Renal pelvis (tissue), 4 donors: ENCODE data around the gene TOMM20. TPM values are rescaled to one million over a fixed set of nuclear protein-coding genes. Genes with fewer than 3 reads are reported as not detected.

Source experiments
- DNase-seq: peaks from one replicate; pipeline ENCODE4 v3.0.0-alpha.2; 2013
- polyA plus RNA-seq, 3 donors: library from polyadenylated mRNA; unstranded; fragments of 120-200 nt; gene quantifications; one replicate each; pipeline ENCODE4 v1.2.1, GENCODE V29; 2013; ENCODE audit not compliant: insufficient read length in 3 of 3

Gene TOMM20
- polyA plus RNA-seq, 3 donors: 193 to 210 (median 200) TPM

DNA sequence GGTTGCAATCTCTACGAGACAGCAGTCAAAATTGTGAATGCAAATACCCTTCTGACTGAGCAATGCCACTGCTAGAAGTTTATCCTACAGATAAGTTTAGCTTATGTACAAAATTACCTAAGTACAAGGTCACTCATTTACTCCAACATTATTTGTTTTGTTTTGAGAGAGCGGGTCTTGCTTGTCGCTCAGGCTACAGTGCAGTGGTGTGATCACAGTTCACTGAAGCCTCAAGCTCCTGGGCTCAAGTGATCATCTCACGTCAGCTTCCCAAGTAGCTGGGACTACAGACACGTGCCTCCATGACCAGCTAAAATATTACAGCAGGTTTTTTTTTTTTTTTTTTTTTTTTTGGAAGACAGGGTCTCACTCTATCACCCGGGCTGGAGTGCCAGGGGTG, 17.0 kb upstream of the TOMM20 start:
- no peak for DNase-seq

DNA sequence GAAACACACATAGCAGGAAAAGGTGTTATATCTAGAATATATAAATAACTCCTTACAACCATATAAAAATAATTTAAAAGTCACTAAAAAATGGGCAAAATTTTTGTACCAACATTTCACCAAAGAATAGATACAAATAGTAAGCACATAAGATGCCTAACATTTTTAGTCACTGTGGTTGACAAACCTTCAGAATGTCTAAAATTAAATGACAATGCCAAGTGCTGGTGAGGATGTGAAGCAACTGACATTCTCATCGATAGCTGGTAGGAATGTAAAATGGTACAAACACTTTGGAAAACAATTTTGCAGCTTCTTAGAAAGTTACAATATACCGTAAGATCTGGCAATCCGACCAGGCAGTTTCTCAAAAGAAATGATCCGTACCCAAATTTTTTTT, 14.4 kb upstream of the TOMM20 start:
- no peak for DNase-seq

DNA sequence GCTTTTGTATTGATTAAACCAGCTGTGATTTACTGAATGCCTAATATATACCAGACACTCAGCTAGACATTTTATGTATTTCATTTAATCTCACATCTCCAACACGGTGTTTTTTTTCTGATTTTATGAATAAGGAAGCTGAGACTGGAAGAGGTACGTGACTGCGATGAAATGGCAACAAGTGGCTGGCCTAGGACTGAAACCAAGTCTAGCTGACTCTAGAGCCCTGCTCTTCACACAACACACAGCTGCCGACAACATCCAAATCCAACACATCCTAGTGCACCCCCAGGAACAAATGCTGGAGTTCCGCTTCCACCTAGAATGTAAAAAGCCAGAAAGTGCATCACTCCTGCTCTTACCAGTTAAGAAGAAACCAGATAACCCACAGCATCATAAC, 10.7 kb upstream of the TOMM20 start:
- no peak for DNase-seq

DNA sequence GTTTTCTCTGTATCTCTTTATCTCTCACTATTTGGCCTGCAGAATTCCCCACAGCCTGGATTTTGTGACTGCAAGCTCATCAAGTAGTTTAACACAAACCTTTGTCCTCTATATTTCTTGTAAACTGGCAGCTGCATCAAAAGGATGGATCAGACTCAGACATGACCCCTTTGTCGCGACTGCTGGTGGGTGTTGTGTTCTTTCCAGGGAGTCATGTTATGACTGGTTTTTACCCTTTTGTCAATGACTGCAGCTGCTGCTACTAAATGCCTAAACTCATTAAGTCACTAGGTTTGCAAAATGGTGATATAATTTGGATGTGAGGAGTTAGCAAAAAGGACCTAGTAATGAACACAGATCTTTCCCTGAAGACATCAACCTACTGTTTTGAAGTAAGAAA, 10.2 kb upstream of the TOMM20 start:
- no peak for DNase-seq

DNA sequence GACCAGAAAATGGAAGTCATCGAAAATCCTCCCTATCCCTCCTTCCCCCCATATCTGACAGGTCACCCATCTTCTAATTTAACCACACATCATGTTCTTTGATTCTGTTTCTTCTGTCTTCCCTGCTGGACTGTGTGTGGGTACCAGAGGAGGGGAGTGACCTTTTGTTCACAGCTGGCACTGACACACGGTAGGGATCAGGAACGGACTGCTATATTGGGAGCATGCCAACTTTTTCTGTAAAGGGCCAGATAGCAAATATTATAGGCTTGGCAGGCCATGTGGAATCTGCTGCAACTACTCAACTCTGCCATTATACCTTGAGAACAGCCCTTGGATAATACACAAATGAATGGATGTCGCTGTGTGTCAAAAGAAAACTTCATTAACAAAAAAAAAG, 7.5 kb upstream of the TOMM20 start:
- DNase-seq: no peak

DNA sequence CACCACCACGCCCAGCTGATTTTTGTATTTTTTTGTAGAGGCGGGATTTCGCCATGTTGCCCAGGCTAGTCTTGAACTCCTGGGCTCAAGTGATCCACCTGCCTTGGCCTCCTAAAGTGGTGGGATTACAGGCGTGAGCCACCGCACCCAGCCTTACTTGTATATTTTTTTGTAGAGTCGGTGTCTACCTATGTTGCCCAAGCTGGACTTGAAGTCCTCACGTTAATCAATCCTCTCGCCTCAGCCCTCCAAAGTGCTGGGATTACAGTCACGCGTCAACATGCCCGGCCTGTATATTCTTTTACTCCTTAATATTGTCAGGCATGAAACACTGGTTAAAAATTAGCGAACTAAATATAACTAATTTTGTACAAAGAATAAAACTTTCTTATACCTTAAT, 5.5 kb upstream of the TOMM20 start:
- DNase-seq: no peak

DNA sequence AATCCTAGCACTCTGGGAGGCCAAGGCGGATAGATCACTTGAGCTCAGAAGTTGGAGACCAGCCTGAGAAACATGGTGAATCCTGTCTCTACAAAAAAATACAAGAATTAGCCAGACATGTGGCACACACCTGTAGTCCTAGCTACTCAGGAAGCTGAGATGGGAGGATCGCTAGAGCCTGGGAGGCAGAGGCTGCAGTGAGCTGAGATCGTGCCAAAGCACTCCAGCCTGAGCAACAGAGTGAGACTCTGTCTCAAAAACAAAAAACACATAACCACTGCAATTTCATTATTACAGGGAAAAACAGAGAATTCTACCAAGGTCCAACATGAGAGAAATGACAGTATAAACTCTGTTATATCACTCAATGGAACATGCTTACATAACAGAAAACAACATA, 4.4 kb upstream of the TOMM20 start:
- DNase-seq: no peak

DNA sequence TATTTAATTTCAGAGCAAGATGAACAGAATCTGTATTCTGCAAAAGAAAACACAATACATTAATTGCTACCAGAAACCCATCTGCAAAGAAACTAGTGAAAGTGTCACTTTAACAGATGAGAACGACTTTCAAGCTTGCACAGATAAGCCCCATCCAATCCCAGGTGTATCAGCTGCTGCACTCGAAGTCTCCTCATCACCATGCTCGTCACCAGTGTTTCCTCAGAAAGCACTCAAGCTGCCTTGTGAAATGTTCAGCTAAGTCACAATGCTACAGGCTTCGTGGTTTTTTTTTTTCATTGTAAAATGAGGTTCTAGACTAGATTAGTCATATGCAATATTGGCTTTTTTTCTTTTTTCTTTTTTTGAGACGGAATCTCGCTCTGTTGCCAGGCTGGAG, 3.3 kb upstream of the TOMM20 start:
- DNase-seq: no peak

DNA sequence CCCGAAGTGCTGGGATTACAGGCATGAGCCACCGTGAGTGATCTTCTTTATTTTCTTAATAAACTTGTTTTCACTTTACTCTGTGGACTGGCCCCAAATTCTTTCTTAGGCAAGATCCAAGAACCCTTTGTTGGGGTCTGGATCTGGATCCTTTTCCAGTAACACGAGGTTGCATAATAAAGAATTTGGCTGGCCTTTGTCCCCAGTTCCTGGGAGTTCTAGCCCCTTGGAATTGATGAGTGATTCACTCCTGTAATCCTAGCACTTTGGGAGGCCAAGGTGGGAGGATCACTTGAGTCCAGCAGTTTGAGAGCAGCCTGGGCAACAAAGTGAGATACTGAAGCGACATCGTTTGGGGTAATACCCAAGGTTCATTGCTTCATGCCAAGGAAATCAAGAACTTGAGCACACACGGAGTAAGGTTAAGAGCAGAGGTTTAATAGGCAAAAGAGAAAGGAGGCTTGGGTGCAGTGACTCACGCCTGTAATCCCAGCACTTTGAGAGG, 2.2 kb upstream of the TOMM20 start:
- no peak for DNase-seq

DNA sequence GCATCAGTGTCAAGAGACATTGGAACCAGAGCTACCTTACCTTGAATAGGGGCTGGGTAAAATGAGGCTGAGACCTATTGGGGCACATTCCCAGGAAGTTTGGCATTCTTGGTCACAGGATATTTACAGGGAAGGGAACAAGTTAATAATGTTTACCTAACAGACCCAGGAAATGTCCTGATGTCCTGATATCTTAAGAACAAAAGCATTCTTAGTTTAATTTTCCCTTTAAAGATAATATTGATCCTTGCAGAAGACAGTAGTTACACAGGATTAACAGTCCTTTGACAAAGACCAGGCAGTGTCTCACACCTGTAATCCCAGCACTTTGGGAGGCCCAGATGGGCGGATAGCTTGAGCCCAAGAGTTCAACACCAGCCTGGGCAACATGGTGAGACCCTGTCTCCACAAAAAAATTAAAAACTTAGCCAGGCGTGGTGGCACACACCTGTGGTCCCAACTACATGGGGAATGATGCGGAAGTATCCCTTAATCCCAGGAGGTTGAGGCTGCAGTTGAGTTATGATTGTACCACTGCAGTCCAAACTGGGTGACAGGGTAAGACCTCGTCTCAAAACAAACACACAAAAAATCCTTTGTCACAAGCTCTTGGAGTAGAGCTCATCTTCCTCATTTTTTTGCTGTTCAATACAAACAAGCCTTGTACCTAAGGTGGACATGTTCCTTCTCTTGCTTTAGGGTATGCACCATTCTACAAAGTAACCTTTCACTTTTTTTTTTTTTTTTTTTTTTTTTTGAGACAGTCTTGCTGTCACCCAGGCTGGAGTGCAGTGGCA, 1.3 kb upstream of the TOMM20 start:
- no peak for DNase-seq

DNA sequence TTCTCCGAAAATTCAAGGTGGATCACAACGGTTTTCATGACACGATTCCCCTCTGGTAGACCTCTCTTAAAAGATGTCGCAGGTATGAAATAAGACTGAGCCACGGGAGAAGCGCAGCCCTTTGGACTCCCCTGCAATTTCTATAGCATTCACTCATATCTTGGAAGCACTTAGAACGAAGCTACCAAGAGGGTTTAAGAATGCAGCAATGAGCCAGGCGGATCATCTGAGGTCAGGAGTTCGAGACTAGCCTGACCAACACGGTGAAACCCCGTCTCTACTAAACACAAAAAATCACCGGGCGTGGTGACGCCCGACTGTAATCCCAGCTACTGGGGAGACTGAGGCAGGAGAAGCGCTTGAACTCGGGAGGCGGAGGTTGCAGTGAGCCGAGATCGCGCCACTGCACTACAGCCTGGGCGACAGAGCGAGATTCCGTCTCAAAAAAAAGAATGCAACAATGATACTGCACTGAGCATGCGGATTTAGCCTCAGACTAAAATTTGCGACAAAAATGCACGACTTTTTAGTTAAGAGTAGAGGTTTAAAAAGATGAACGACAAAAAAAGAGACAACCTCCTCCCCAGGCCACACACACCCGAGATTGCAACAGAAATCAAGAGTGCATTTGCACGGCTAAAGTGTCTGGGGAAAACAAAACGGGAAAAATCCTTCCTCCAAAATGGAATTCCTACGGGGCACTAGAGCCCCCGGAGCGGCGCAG, 743 bp downstream of the TOMM20 start:
- no peak for DNase-seq

DNA sequence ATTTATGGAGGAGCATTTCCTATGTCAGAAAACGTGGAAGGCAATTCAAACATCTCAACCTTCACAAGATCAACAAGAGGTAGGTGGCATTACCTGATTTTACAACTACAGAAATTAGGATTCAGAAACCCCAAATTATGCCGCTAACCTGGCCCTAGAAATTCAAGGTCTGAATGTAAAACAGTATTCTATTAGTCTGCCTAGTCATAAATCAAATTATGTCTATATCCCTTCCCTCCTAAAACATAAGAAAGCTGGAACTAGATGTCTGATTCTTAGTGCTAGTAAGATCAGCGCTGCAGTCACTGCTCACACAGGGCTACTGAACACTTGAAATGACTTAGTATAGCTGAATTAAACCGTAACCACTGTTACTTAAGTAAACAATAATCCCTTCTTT, 1.4 kb downstream of the TOMM20 start:
- no peak for DNase-seq

DNA sequence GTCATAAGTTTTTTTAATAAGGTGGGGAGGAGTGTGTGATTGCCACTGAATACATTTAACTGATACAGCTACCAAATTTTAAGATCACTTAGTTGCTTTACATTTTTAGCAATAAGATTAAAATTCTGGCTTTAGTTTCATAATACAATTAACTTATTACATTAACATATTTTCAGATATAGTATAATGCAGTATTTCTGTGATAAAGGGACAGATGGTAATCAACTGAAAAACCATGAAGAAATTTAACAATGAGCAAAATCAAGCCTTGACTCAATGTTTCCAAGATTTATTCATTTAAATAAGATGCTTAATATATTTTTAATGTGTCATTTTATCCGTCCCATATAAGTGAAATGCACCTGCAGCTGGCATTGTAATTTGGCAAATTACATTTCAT, 4.0 kb downstream of the TOMM20 start:
- DNase-seq: no peak

DNA sequence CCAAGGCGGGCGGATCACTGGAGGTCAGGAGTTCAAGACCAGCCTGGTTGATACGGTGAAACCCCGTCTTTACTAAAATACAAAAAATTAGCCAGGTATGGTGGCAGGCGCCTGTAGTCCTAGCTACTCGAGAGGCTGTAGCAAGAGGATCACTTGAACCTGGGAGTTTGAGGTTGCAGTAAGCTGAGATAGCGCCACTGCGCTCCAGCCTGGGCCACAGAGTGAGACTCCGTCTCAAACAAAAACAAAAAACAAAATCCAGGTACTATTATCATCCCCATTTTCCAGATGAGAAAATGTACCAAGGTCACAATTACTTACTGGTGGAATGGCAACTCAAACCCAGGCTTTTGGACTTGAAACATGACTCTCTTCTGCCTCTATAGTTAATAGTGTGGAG, 4.5 kb downstream of the TOMM20 start:
- DNase-seq: no peak

DNA sequence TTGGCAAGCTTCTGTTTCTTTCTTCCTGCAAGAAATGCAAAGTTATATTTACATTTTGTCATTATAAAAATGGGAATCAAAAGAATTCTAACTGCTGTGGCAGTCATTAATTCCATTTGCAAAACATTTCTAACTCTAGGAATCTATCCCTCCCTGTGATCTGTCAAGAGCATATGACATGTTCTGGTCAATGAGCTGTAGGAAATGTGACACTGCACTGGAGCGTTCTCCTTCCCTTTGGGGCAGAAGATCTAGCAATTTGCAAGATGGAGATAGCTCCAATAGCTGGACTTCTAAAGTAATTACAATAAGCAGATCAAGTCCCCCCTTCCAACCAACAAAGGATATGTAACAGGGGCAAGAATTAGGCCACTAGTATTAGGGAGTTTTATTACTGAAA, 6.3 kb downstream of the TOMM20 start:
- no peak for DNase-seq

DNA sequence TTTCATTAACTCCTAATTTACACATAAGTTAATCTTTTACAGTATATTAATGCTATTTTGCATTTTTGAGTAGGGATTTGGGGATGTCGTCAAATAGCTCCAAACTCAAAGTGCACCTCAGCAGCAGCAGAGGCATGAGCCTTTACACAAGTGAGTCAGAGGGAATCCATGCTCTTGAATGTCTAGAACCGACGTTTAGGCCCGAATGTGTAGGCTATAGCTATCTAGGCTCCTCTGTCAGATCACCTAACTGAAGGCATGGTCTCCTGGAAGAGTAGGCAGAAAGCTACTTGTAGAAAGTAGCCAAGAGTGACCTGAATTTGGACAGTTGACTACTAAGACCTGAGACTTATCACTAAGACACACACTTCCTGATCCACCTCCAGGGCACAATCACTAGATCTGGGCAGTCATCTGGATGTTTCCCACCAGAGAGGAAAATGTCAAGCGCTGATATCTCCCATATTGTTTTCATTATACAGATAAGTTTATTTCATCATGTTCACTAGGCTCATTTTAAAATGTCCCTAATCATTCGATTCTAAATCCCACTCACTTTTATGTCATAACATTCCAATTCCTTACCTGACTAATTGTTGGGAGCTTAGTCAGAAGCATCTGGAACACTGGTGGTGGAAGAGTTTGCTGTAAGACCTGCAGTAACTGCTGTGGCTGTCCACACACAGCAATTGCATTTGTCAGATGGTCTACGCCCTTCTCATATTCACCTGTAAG, 15.3 kb downstream of the TOMM20 start:
- DNase-seq: no peak

DNA sequence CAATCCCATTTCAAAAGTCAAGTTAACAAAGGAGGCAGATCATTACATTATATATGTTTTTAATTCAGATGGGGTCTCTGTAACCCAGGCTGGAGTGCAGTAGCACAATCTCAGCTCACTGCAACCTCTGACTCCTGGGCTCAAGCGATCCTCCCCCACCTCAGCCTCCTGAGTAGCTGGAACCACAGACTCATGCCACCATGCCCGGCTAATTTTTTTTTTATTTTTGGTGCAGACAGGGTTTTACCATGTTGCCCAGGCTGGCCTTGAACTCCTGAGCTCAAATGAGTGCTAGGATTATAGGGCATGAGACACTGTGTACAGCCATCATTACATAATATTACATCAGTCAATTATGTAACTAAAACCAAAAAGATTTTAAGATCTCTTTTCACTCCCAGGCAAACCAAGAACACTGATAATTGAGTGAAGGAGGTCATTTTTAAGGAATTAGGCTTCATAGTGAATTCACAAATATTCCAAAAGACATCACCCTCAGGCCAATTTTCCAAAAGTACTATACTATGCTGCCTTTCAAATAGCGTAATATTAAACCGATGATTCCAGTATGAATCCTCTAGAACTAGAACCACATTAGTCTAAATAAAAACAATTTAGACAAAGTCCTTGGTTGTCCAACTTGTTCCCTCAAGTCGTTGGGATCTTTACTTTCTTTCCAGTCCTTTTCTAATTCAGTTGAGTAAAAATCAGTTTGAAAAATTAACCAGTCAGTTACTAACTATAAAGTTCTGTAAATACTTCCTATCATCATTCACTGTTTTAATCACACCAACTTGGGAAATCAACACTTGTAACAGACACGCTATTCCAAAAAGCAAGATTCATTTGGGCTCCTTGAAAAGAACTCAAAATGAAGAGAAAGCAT, 16.1 kb downstream of the TOMM20 start:
- no peak for DNase-seq

DNA sequence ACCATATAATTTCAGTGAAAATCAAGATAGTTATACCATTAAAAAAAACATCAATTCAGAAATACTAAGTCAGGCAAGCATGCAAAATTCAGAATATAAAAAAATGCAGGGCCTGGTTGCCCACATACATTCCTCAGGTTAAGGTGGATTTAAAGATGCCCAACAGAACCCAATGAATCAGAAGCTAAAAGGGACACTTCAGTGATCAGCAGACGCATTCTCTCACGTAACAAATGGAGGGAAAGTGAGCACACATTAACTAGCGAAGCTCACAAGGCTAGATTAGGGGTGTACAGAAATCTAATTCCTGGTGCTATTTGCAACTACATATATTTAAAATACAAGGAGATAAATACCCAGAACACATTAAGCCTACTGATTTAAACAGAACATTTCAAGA, 17.5 kb downstream of the TOMM20 start:
- no peak for DNase-seq

DNA sequence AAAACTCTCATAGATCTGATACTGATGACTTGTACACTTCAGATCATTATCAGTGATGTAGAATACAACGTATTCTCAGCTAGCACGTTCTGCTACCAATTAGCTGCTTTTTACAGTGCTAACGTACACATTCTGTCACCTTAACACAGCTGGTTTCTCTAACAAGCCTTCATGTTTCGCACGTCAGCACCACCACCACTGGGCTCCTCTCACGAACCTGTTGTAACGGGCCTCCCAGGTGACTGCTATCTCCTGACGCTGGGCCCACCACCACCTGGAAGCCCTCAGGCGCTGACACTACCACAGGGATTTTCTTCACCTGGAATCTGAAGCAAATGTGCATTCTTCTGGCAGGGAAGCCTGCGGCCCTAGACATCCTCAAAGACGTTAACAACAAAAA, 19.8 kb downstream of the TOMM20 start:
- DNase-seq: no peak

DNA sequence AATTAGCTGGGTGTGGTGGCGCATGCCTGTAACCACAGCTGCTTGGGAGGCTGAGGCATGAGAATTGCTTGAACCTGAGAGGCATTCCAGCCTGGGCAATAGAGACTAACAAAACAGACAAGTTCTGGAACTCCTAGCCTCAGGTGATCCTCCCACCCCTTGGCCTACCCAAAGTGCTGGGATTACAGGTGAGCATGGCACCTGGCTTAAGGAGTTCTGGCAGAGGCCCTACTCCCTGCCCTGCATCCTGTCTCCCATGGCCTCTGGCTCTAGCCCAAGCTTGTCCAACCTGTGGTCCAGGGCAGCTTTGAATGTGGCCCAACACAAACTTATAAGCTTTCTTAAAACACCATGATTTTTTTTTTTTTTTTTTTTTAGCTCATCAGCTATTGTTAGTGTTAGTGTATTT, 20.4 kb downstream of the TOMM20 start:
- DNase-seq: no peak

DNA sequence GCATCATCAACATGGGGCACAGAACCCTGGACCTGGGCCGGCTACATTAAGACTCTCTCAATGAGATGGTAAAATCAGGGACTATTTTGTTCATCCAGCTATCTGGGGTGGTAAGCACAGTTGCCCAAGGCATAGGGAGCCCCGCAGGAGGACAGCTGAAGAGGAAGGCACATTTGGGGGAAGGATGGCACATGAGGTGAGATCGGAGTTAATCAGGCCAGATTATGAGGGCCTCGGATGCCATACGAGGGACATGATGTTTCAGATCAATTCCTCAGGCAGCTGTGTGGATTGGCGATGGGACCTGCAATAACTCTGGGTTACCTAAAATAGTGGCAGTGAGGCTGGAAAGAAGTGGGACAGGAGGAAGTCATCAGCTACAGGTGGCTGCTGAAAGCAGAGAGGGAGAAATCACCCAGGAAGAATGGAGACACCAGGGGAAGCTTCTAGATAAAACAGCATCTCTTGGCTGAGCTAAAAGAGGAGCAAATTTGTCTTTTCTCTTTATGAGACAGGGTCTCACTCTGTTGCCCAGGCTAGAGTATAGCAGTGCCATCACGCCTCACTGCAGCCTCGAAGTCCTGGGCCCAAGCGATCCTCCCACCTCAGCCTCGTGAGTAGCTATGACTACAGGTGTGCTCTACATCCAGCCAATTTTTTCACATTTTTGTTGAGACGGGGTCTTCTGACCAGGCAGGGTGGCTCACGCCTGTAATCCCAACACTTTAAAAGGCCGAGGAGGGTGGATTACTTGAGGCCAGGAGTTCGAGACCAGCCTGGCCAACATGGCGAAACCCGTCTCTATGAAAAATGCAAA, 21.1 kb downstream of the TOMM20 start:
- no peak for DNase-seq
